GM18502 (cell line): Measurements from ENCODE around the gene C1orf167.

Experiments used
- ATAC-seq: cut with Tn5 transposase; IDR thresholded peaks from one replicate; pipeline ENCODE4 v1.9.1; 2021; ENCODE audit warnings: mild to moderate bottlenecking; ENCODE audit not compliant: unreplicated experiment, poor library complexity

Gene C1orf167

DNA sequence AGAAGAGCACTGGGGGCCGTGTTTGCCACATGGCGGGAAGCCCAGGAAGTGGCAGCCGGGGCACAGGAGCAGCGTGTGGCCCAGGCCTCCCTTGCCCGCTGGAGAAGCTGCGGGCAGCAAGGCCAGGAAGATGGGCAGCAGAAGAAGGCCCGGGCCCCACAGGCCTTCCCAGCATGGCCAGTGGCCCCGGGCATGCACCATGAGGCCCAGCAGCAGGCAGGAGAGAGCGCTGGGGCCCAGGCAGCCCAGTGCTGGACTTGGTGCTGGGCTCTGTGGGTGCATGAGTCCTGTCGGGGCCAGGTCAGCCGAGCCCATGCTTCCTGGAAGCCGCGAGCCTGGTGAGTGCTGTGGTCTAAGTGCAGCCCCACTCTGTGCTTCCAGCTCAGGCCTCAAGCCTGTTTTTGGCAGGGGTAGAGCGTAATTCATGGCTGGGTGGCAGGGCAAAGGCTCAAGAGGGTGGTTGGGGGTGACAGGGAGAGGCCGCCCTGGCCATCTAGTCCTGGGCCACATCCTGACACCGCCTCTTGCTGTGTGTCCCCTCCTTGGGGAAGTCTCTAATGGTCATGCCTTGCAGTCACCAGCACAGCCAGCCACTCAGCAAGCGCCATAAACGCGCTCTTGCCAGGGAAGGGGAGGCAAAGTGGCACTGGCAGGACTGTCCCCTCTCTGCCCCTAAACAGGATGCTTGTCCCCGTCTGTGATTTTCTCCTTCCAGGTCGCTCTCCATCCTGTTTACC, 22.4 kb downstream of the C1orf167 start:
- ATAC-seq, result no peak

DNA sequence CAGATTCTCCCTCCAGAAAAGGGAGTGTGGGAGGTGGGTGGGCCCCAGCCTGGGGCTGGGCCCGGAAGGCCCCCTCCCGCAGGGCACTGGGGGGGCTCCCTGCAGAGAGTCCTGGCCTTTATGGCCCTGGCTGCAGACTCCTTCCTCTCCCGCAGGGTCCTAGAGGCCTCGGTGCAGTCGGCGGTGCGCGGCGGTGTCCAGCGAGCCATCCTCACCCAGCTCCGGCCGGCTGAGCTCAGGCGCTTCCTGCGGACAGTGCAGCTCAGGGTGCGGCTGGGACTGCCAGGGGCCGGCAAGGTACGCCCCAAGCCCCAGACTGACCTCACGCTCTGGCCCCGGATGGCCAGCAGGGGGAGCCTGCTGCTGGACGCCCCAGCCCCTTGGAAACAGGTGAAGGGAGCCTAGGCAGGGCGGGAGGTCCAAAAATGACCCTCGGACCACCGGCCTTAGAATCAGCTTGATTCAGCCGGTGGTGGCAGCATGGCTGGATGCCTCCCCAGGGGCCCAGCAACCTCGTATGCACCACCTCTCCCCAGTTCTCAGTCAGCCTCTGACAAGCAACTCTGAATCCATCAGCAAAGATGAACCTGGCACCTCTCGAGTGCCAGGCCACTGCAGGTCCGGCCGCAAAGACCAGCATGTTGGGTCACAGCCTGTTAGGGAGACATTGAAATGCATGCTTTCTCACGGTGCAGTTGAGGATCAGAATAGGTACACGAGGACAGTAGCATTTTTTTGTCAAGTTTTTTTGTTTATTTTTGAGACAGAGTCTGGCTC, 23.2 kb downstream of the C1orf167 start:
- ATAC-seq, result no peak

DNA sequence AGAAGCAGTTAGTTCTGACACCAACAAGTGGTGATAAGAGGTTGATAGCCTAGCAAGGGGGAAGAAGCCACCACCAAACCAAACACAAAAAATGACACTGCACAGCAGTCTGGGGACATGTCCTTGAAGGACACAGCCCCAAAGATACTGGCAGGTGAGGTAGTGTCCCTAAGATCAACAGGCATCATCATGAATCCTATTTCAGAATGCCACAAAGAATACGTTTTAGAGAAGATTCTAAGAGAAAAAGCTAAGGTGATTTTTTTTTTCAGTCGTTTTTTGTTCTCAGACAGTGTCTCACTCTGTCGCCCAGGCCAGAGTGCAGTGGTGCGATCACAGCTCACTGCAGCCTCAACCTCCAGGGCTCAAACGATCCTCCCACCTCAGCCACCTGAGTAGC, 24.2 kb downstream of the C1orf167 start:
- ATAC-seq, result no peak

DNA sequence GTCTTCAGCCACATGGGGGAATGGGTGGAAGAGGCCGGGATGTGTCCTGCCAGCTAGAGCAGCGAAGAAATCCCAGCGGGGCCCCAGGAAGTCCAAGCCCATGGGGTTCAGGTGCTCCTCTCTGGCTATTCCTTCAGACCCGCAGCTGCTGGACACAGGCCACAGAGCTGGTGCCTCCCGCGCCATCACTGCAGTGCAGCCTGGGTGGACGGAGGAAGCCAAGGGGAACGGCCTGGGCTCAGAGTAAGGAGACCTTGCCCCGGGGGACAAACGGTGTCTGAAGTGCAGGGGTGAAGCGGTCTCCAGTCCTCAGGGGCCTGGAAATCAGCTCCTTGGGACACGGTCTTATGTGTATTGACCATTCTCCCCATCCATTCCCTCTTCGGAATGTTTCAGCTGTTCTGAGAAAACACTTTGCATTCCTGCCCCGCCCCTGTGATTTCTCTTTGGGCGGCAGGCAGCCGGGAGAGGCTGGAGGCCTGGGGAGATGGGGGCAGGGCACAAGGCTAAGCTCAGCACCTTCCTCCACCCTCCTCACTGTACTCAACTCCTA, 25.3 kb downstream of the C1orf167 start:
- ATAC-seq, result no peak

DNA sequence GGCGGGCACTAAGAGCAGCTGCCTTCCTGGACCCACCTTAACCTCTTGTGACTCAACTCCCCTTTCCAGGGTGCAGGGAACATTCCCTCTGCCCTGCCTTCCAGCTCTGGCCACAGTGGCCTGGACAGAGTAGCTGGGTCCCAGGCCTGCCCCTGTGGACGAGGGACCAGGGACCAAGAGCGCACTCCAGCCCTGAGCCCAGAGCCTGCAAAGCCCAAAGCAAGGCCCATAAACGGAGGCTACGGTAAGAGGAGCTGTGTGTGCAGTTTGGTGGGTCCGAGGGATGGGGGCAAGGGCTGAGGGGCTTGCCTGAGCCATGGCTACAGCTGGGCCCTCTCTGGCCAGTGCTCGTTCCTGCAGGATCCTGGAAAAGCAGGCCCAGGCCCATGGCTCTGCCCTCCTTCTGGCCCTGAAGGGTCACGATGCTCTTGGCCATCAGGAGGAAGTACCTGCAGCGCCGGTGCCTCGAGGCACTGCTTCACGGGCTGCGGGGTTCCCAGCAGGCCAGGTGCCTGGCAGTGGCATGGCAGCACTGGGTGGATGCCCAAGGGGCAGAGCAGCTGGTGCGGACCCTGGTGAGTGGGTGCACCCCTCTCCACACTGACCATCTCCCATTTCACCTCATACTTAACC, 25.9 kb downstream of the C1orf167 start:
- no peak for ATAC-seq

DNA sequence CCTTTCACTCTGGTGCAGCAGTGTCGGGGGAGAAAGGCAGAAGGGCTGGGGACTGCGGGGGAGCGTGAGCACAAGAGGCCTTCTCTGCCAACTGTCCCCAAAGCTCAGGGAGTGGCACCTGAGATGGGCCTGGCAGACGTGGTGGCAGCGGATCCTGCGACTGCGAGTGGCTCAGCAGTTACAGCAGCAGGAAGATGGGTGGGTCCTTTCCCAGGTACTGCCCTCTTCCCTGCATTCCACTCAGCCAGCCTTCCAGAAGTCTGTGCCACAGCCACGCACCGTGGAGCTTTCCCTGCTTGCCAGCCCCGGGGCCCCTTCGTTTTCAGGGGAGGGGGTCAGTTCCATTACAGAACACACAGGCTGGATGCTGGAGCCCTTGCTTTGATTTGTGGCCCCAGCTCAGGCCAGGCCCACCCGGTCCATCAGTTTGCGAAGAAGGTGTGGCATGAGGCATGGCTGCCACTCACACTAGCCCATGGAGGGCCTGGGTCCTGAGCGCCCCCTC, 26.6 kb downstream of the C1orf167 start:
- ATAC-seq, result no peak

DNA sequence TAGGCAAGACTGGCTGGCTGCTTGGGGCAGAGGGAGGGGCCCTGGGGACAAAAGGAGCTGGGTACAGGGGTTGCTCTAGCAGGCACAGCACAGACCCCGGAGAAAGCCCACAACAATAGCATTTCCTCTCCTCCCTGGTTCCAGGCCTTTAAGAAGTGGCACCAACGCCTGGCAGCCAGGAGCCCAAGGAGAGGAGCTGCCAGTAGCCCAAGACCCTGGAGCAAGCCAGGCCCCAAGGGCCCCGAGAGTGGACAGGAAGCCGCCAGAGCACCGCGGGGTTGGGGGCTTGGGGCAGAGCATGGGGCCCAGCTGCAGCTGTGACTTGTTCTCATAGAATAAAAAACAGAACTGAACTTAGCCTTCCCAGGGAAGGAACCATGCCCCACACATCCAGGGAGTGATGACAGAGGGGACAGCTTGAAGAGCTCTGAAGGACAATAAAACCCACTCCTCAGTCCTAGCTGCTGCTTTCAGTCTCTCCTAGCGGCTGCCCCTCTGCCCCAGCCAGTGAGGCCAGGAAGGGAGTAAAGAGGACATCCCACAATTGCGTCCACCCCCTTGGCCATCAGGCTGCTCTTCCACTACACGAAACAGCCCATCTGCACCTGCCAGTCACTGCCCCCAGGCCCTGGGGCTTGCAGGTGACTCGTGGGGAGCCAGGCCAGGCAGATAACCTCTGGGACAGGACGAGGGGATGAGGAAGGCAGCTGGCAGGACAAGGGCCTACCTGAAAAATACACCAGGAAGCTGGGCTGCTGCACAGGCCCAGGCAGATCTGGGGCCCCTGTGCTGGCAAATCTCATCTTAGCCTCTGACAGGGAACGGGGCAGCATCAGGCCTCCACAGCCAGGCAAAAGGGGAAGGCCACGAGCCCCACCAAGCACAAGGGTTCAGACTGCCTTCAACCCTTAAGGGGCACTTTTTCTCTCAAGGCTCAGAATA, 27.4 kb downstream of the C1orf167 start:
- ATAC-seq, result no peak

DNA sequence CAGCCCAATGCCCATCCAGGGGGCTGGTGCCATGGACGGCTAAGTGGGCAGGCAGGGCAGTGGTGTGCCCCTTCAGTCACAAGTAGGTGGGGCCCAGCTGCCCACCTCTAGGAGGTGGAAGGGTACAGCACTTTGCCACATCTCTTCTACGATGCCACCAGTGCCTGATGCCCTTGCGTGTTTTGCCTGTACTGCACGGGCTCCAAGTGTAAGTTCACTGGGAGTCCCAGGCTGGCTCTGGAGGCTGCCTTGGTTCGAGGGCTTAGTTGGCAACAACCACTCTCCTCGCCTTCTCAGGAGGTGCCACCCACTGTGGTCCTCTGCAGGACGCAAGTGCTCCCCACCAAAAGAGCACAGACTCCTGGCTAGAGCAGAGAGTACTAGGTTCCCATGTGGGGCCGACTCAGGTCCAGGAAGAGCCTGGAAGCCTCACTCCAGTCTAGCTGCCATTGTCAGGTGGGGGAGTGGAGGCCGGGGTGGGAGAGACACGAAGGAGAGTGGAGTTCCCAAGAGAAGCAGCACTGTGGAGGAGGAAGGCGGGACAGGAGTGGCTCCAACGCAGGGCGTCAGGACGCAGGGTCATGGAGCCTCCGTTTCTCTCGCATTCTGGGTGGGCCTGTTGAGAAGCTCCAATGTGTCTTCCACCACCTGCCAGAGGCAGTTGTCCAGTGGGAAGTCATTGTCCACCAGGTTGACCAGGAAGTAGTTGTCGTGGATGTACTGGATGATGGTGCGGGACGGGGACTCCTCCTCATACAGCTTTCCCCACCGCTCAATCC, 28.3 kb downstream of the C1orf167 start:
- ATAC-seq, result no peak

DNA sequence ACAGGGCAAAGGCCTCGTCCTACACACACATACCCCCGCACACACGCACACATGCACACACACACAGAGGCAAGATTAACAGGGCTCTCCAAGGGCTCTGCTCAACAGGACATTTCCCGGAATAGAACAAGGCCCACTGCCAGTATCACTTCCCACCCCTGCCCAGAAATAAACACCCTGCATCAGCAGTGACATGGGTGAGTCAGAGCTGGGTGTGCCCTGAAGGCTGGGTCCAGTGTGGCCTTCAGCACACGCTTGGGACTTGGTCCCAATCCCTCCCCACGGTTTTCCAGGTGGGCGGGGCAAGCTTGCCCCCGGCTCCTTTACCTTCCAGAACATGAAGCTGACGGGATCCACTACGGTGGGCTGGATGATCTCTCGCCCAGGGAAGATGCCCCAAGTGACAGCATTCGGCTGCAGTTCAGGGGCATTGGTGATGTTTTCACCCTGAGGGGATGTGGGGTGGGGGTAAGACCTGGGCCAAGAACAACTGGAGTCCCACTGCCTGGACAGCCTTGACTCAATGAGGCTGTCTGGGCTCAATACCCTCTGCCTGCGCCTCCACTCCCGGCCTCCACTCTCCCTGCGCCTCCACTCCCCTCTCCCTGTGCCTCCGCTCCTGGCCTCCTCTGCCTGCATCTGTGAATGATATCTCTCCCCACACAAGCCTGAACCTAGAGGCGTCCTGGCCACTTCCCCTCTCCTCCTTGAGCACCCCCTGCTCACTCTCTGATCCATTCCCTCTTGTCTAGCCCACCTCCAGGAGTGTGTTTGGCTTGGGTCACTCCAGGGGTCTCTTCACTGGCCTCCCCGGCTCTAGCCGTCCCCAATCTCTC, 29.1 kb downstream of the C1orf167 start:
- no peak for ATAC-seq

DNA sequence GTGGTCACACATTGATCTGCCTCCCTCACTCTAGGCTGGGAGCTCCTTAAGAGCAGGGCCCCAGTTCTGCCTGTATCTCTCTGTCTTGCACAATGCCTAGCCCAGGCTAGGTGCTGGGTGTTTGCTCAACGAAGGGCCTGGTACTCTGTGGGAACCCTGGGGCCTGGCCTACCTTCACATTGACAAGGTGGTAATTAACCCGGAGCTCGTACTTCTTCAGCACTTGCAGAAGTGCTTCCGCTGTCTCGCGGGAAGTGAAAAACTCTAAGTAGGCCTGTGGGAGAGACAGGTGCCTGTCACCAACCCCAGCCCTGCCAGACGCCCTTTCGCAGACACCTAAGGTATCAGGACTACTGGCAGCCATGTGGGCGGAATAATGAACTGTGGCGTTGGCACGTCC, 30.1 kb downstream of the C1orf167 start:
- ATAC-seq, result no peak

DNA sequence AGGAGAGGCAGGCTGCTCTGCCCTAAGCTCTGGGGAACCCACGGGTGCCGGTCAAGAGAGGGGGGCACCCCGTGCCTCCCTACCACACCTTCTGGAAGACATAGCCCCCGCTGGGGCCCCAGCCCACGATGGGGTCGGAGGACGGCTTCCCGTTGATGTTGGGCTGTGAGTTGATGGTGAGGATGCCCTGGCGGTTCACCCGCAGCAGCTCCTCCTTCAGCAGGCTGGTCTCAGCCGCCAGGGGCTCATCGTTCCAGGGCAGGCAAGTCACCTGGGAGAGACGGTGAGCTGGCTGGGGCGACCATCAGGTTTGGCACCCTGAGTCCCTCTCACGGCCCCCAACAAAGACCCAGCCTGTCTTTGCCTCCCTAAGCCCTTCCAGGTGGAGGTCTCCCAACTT, 31.8 kb downstream of the C1orf167 start:
- no peak for ATAC-seq

DNA sequence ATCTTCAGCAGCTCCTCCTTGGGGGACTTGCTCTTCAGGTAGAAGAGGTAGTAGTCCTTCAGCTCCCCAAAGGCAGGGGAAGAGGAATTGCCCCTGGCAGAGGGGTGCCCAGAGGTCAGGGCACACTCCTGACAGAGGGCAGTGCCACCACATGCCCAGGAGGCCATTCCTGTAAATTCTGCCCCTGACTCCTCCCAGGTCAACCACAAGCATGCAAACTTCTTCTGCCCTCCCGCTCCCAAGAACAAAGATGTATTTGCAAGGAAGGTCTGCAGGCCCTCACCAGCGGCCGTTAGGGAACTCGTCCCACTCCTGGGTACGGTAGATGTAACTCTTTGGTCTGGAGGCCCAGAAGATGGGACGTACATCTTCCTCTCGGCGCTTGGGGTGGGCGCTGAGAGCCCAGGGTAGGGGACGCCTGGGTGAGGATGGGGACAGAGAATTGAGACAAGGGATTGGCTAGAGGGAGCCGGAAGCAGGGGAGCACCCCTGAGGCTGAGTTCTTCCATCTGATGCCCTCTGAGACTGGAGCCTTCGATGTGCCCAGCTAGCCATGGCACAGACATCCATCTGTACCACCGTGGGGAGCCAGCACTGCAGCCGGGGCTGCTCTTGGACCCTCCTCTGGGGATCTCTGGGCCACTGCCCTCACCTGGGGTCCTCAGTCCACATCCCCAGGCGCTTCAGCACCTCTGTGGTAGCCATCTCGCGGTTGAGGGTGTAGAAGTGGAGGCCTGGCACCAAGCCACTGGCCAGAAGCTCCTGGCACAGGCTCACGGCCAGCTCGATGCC, 32.6 kb downstream of the C1orf167 start:
- ATAC-seq, result no peak

DNA sequence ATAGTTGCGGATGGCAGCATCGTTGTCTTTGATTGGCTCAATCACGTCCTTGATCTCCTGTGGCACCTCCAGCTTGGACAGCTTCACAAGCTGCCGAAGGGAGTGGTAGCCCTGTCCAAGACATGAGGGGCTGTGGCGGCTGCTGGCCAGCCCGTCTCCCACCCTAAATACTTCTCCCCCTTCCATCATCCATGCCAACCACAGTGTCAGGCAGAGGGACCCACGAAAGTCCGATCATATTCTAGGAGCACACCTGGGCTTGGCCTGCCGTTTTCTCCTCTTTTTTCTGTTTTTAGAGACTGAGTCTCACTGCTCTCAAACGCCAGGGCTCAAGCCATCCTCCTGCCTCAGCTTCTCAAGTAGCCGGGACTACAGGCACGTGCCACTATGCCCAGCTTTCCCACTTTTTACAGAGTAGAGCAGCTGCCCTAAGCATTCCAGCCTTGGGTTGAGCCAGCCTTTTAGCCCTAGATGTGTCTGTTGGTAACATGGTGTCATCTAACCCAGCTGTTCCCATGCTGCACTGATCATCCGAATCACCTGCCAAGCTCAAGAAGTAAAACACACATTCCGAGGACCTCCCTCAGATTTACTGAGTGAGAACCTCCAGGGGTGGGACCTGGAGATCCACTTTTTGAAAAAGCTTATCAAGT, 33.4 kb downstream of the C1orf167 start:
- ATAC-seq, result no peak

DNA sequence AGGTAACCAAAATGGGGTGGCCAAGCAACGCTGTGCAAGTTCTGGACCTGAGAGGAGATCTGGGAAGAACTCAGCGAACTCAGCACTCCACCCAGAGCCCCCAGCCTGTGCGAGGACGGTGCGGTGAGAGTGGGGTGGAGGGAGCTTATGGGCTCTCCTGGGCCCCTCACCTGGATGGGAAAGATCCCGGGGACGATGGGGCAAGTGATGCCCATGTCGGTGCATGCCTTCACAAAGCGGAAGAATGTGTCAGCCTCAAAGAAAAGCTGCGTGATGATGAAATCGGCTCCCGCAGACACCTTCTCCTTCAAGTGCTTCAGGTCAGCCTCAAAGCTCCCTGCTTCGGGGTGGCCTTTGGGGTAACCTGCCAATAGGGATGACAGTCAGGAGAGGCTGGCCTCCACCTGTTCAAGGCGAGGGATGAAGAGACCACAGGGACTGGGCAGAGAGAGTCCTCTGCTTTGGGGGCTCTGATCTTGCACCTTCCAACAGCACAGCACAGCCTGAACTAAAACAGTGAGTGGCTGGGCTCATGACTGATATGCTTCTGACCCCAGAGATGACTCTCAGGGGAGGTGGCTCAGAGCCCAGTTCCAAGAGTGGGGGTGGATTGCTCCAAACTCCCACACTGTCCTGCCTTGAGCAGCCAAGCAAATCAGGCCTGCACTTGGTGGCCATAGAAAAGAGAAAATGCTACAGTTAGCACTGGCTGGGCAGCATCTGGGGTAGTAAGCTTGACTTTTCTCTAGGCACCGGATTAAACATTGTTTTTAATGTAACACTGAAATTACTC, 34.2 kb downstream of the C1orf167 start:
- ATAC-seq, result no peak

DNA sequence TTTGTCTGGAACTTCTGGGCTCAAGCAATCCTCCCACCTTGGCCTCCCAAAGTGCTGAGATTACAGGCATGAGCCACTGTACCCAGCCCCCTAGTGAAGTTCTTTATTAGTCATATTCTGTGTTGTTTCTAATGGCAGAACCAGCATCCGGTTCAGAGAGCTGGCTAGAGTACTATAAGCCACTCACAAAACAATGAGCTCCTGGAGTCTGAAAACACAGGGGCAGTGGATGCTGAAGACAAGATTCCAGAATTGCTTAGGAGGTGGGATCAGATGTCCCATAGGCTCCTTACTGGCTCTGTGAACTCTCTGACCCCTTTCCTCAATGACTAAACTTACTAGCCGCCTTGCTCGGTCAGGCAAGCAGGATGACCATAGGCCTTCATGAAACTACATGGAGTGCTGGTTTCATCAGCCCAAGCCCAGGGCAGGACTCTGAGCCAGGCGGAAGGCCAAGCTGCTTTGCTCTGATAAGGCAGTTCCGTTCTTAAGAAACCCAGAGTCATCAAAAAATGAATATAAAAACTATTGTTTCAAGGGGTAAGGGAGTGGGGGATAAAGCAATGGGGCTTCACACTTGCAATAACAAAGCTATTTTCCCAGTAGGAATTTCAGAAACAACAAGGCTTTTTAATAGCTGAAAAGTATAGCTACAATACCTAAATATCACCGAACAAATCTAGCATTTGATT, 35.7 kb downstream of the C1orf167 start:
- ATAC-seq, result no peak

DNA sequence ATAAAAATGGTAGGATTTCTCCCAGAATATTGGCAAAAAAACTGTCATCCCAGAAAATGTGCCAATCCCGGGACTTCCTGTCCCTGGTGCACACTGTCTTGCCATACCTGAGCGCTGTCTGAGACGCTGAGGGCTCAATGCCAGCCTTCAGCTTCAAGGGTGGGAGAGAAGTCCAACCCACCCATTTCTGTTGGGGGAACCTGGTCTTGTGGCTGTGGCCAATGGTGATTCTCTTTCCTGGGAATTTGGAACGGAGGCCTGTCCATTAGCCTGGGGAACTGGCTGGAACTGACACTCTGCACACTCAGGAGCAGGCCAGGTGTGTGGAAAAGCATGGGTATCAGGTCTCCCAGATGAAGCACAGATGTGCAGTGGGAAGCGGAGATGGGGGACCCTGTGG, 37.1 kb downstream of the C1orf167 start:
- no peak for ATAC-seq
